Cardiac fibroblast (primary cell): ENCODE measurements around the gene TBC1D2.

Source experiments
- DNase-seq, 2 donors: peaks; one replicate each; pipeline versions ENCODE4 v3.0.0 to v3.0.0-alpha.2; 2010; ENCODE audit warnings: low read depth in 2 of 2
- H3K4me3 ChIP-seq, 2 donors: replicated peaks in 1 of 2; 1 replicate in 1 of 2; 2 replicates in 1 of 2; pipeline ENCODE4 v1.5.1; 2011; ENCODE audit warnings: low read depth in 2 of 2, low read length in 2 of 2, mild to moderate bottlenecking in 2 of 2, moderate library complexity in 1 of 2
- CTCF ChIP-seq: IDR thresholded peaks from one replicate; pipeline ENCODE4 v1.5.1; 2011; ENCODE audit warnings: low read depth, mild to moderate bottlenecking, low read length, inconsistent platforms

Gene TBC1D2

GRCh38 chr9:98220911-98221310 lies 34.5 kb downstream of the TBC1D2 start:
- no peak overlapping the region for H3K4me3 ChIP-seq
- no peak for TF ChIP-seq CTCF
- no peak for DNase-seq

GRCh38 chr9:98219794-98220370 lies 35.6 kb downstream of the TBC1D2 start:
- no peak for DNase-seq
- H3K4me3 ChIP-seq = no peak overlapping the region
- TF ChIP-seq CTCF = no peak

GRCh38 chr9:98219364-98219716 lies 36.1 kb downstream of the TBC1D2 start:
- no peak for TF ChIP-seq CTCF
- DNase-seq = no peak
- H3K4me3 ChIP-seq = no peak overlapping the region

GRCh38 chr9:98218562-98219363 lies 36.7 kb downstream of the TBC1D2 start:
- H3K4me3 ChIP-seq = no peak overlapping the region
- DNase-seq = no peak
- TF ChIP-seq CTCF = no peak

- no peak for TF ChIP-seq CTCF
- H3K4me3 ChIP-seq = no peak overlapping the region
- no peak for DNase-seq
Observed at GRCh38 chr9:98217255-98217654, 38.2 kb downstream of the TBC1D2 start.

GRCh38 chr9:98216391-98216790 lies 39.1 kb downstream of the TBC1D2 start:
- no peak overlapping the region for H3K4me3 ChIP-seq
- DNase-seq = no peak

More at GRCh38 chr9:98216391-98216790, 39.1 kb downstream of the TBC1D2 start:
- TF ChIP-seq CTCF = no peak
